Endothelial cell (in vitro differentiated cells): ENCODE results near the gene SH3RF3. TPM values are rescaled to one million over a fixed set of nuclear protein-coding genes. Genes with fewer than 3 reads are reported as not detected.

Experiments
- DNase-seq: peaks from one replicate; pipeline ENCODE4 v3.0.0; 2021; ENCODE audit warnings: low spot score
- H3K27ac Mint-ChIP-seq: one replicate; pipeline ENCODE4 v1.8.0; 2021; ENCODE audit warnings: mixed read lengths, inconsistent platforms; ENCODE audit not compliant: unreplicated experiment
- H3K27me3 Mint-ChIP-seq: one replicate; pipeline ENCODE4 v1.8.0; 2021; ENCODE audit warnings: mild to moderate bottlenecking, moderate library complexity, mixed read lengths, inconsistent platforms; ENCODE audit not compliant: unreplicated experiment
- H3K36me3 Mint-ChIP-seq: one replicate; pipeline ENCODE4 v1.8.0; 2021; ENCODE audit warnings: mild to moderate bottlenecking, low read depth, mixed read lengths, inconsistent platforms; ENCODE audit not compliant: unreplicated experiment
- H3K4me1 Mint-ChIP-seq: one replicate; pipeline ENCODE4 v1.8.0; 2021; ENCODE audit warnings: mild to moderate bottlenecking, mixed read lengths, inconsistent platforms; ENCODE audit not compliant: unreplicated experiment
- H3K4me3 Mint-ChIP-seq: one replicate; pipeline ENCODE4 v1.8.0; 2021; ENCODE audit warnings: mild to moderate bottlenecking, mixed read lengths, inconsistent platforms; ENCODE audit not compliant: unreplicated experiment
- H3K9me3 Mint-ChIP-seq: one replicate; pipeline ENCODE4 v1.8.0; 2021; ENCODE audit warnings: mixed read lengths, inconsistent platforms; ENCODE audit not compliant: unreplicated experiment
- CTCF ChIP-seq: fragments of 200-600 bp; sonication (generic); IDR thresholded peaks from one replicate; pipeline ENCODE4 v1.5.0; 2021; ENCODE audit warnings: antibody characterized with exemption; ENCODE audit not compliant: unreplicated experiment
- total RNA-seq: library from RNA; stranded (reverse); fragmentation: NEBNext Ultra II Directional; extraction: Animal tissue kit (Norgen Biotek cat#: 25700); gene quantifications from one replicate; pipeline ENCODE4 v1.2.1, GENCODE V29; 2021; ENCODE audit not compliant: unreplicated experiment

The SH3RF3 gene
- total RNA-seq, 1 donor from 2014 or later: 12.8 TPM

- no peak for TF ChIP-seq CTCF
- no peak for DNase-seq
- Mint-ChIP-seq H3K4me1 (peaks cover 12% of the 10 kb centered on the region), H3K27me3 (peaks cover 7% of the 10 kb centered on the region), H3K9me3 (peaks cover 10% of the 10 kb centered on the region), H3K4me3 (no peak overlapping the region), H3K36me3 (peaks cover 18% of the 10 kb centered on the region), H3K27ac (no peak overlapping the region)
Observed at GRCh38 chr2:109089602-109090300, 39.3 kb upstream of the SH3RF3 start.

GRCh38 chr2:109091526-109091925 lies 37.5 kb upstream of the SH3RF3 start:
- DNase-seq: no peak
- no peak for TF ChIP-seq CTCF
- no peak overlapping the region for H3K4me3 Mint-ChIP-seq
- H3K9me3 Mint-ChIP-seq: peaks cover 10% of the 10 kb centered on the region
- peaks cover 12% of the 10 kb centered on the region for H3K4me1 Mint-ChIP-seq
- peaks cover 7% of the 10 kb centered on the region for H3K27me3 Mint-ChIP-seq
- peaks cover 22% of the 10 kb centered on the region for H3K36me3 Mint-ChIP-seq
- H3K27ac Mint-ChIP-seq: no peak overlapping the region

- Mint-ChIP-seq H3K4me1 (peaks cover 17% of the 10 kb centered on the region), H3K27me3 (peaks cover 2% of the 10 kb centered on the region), H3K27ac (no peak overlapping the region), H3K4me3 (no peak overlapping the region), H3K36me3 (peaks cover 22% of the 10 kb centered on the region), H3K9me3 (peaks cover 10% of the 10 kb centered on the region)
- TF ChIP-seq CTCF: no peak
- no peak for DNase-seq
Observed at GRCh38 chr2:109094144-109094543, 34.9 kb upstream of the SH3RF3 start.

GRCh38 chr2:109098251-109098920 lies 30.6 kb upstream of the SH3RF3 start:
- H3K9me3 Mint-ChIP-seq: peaks cover 10% of the 10 kb centered on the region
- H3K36me3 Mint-ChIP-seq: peaks cover 4% of the 10 kb centered on the region
- H3K4me1 Mint-ChIP-seq: peaks cover 16% of the 10 kb centered on the region
- peaks cover 4% of the 10 kb centered on the region for H3K27me3 Mint-ChIP-seq
- TF ChIP-seq CTCF: no peak
- no peak for DNase-seq
- H3K4me3 Mint-ChIP-seq: no peak overlapping the region
- H3K27ac Mint-ChIP-seq: no peak overlapping the region

- TF ChIP-seq CTCF: no peak
- Mint-ChIP-seq H3K4me1 (peaks cover 16% of the 10 kb centered on the region), H3K27me3 (peaks cover 4% of the 10 kb centered on the region), H3K36me3 (peaks cover 4% of the 10 kb centered on the region), H3K27ac (no peak overlapping the region), H3K4me3 (no peak overlapping the region), H3K9me3 (peaks cover 6% of the 10 kb centered on the region)
- no peak for DNase-seq
Observed at GRCh38 chr2:109098921-109099273, 30.1 kb upstream of the SH3RF3 start.
